T-helper 1 cell (primary cell): ENCODE measurements around the gene ZNF385A.
"Not testable (repeated sequence)": the region's sequence is repeated elsewhere in the genome, so short reads cannot be mapped to it uniquely, and the experiment has no call there.

ENCODE experiments used
- DNase-seq, 5 donors: peaks; one replicate each; pipeline ENCODE4 v3.0.0-alpha.2; 2012 to 2020

Gene ZNF385A

GRCh38 chr12:54355104-54355815 is 29.3 kb downstream of the ZNF385A start:
- no peak for DNase-seq

GRCh38 chr12:54354271-54354670 is 30.3 kb downstream of the ZNF385A start:
- not testable (repeated sequence) for DNase-seq

DNA sequence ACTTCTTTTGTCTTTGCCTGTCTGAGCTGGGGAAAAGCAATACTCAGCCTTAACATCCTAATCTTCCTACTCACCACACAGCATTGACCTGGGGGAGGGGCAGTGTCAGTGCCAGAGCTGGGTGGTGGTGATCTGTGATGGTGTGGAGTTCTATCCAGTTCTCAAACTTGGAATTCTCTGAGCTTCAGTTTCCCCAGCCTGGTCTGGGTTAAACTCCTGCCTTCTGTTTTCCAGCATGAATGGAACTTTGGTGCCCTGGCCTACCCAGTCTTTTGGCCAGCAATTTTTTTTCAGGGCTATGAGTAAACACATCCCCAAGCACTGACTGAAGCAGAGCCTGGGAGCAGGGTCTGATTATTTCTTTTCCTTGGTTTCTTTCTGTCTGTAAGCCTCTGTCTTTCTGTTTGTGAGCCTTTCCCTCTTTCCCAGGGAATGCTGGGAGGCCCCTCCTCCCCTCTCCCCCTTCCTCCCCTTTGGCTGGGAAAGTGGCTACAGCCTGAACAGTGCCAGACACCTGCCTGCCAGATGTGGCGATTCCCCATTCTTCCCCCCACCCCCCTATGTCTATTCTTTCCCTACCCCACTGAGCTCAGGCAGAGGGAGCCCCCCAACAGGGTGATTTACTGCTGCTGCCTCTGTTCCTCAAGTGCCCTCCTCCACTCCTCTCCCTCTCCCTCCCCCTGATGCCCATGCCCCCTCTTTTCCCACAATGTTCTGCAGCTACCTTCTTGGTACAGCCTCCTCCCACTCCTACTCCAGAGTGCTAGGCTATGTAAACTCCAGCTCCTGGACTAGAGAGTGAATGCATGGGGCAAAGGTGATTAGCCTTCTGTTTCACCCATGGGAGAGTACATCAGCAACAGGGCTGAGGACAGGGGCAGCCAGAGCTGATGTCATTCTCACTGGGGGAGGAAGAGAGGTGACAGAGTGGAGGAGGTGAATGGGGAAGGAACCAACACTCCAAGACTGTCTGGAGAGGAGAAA is 31.4 kb downstream of the ZNF385A start:
- no peak for DNase-seq

- no peak for DNase-seq
Observed at GRCh38 chr12:54352022-54352531, 32.5 kb downstream of the ZNF385A start.

DNA sequence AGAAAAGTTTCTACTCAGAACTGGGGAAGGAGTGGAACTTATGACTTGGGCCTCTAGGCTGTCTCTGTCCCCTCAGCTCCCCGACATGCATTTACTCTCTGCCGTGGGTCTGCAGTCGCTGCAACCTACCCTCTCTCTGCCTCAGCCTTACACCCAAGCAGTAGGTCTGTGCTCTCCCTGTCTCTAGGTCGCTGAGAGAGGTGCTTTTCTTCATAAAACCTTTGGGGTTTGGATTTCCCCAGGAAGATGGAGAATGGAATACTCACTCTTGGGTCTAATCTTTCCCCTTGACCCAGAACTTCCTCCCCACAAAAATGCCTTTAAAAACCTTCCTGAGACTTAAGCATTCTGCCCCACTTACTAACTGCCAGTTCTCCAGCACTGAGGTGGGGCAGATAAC is 33.2 kb downstream of the ZNF385A start:
- no peak for DNase-seq

GRCh38 chr12:54350743-54351142 is 33.8 kb downstream of the ZNF385A start:
- DNase-seq: no peak

DNA sequence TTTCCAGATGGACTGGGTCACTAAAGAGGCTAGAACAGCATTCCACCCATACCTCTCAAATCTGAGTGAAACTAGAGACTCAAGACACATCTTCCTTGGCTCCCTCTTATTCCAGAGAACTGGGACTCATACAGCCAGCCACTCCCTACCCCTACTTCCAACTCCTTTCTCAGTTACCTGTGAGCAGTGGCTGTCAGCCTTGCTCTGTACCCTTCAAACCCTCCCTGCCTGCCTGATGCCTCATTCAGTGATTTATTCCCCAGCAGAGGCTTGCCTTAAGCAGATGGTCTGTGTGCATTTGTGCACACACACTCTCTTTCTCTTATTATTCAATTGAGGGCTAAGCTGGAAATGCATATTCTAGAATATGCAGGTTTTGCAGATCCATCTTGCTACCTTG is 34.9 kb downstream of the ZNF385A start:
- DNase-seq: no peak

DNA sequence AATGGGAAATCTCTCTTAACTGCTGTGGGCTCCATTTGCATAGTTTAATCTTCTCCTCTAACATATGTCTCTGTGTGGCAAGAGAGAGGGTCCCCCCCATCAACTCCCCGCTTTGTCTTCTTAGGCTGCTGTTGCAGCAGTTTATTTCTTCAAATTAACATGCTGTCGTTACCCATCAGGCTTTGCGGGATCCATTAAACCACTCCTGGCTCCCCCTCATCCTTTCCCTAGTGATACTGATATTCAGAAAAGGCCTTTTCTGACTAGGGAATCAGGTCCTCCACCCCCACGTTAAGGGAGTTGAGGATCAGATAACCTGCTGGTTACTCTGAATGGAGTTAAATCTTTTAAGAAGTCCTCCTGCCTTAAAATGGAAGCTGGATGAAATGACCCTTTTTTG is 35.5 kb downstream of the ZNF385A start:
- DNase-seq: no peak

- DNase-seq: no peak
Observed at GRCh38 chr12:54341378-54342300, 42.9 kb downstream of the ZNF385A start.

GRCh38 chr12:54340846-54341245 is 43.7 kb downstream of the ZNF385A start:
- DNase-seq: no peak

DNA sequence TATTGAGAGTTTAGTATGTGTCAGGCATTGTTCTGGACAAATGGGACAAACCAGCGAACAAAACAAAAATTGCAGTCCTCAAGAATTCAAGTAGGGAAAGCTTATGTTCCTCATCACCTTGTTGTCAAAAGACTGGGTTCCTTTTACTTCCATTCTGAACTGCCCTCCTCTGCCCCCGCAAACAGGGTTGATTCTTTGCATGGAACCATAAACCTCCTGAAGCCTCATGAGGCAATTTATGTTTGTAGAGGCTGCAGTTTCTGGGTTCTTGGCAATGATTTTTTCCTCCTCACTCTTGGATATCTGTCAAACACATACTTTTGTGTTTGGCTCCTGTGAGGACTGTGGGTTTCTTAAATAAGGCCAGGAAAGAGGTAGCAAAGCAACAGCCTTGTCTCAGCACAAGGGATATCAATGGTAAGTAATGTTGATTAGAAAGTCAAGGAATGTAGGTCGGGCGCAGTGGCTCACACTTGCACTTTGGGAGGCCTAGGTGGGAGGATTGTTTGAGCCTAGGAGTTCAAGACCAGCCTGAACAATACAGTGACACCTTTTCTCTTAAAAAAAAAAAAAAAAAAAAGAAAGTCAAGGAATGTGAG is 45.7 kb downstream of the ZNF385A start:
- DNase-seq: no peak

DNA sequence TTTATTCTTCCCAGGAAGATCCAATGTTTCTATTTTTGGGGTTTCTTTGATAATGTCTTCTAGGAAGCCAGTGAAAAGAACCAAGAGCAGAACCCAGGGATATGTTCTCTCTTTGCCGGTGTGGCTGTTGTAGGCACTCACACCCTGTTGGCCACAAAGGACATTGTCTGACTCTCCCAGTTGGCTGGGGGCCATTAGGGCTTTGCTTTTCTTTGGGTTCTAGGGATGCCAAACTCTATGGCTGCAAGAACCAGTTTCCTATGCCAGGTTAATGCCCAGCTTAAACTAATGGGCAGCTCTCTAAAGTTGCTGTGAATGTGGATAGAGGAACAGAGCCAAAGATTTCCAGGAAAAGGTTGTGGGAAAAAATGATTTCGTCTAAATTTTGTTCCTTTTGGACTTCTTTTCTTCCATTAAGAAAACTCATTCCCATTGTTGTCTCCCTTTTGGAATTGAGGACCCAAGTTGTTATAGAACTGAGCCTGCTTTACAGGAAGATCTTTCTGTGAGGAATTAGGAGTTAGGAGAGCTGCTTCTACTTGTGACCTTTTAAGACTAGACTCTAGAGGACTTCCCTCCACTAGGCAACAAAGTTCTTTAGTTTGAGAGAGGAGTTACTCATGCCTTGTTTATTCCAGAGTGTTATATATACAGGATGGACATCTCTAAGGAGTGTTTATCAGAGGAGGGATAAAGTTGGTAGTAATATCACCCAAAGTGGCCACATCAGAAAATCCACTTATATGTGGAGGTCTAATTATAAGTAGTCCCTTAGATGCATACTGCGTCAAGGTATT is 46.5 kb downstream of the ZNF385A start:
- no peak for DNase-seq

DNA sequence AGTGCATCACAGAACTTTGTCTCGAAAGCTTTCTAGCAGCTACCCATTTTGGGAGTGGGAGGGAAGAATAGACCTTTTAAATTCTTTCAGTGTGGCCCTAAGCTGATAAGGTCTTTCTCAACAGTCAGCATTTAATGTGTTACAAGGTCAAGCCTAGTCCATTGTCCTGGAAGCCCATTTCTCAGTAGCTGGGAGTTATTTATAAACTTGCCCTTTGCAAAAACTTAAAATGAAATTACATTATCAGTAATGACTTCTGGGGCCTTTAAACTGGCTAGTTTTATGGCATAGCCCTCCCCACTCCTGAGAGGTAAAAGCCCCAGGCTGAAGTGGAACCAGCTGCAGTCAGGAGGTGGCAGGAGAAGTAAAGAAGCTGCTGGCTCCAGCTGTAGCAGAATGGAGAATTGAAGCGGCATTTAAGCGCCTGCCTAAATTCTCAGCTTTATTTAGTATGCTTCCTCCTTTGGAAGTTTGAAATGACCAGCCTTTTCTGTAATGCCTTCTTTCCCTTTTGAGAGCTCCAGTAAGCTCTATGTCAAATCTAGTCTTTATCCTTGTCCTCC is 47.2 kb downstream of the ZNF385A start:
- DNase-seq: no peak

- no peak for DNase-seq
Observed at GRCh38 chr12:54333420-54334034, 51.0 kb downstream of the ZNF385A start.

DNA sequence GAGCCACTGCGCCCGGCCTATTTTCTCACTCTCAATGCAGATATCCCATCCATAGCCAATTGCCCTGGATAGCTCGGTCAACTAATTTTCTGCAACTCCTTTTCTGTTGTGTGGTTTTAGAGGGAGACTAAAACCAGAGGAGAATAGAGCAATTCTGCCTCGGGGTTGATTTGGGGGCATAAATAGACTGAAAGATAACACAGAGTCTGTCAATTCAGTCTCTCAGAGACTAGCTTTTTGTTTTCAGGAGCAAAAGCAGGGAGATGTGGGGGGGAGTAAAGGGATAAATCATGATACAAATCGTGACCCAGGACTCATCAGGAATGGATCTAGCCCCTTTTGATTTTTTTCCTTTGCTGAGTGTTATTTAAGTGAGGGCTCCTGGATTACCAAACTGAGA is 53.1 kb downstream of the ZNF385A start:
- DNase-seq: no peak

DNA sequence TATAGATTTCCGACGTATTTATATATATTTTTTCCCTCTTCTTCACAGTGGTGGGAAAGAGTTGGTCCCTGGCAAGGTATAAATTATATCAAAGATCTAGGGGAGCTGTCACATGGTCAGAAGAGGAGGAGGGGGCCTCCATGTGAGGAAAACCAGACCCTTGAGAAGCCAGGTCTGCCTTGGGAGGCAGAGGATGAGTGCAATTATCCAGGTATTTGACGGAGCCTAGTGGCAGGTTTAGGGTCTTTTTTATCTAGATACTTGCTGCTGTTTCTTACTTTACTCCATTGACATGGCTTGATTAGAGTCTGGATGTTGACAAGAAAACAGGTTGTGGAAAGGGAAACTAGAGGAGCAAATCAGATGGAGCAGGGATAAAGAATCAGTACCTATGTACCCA is 54.1 kb downstream of the ZNF385A start:
- DNase-seq: no peak

- DNase-seq: no peak
Observed at GRCh38 chr12:54329759-54330158, 54.8 kb downstream of the ZNF385A start.

- DNase-seq: no peak
Observed at GRCh38 chr12:54328595-54329337, 55.8 kb downstream of the ZNF385A start.

DNA sequence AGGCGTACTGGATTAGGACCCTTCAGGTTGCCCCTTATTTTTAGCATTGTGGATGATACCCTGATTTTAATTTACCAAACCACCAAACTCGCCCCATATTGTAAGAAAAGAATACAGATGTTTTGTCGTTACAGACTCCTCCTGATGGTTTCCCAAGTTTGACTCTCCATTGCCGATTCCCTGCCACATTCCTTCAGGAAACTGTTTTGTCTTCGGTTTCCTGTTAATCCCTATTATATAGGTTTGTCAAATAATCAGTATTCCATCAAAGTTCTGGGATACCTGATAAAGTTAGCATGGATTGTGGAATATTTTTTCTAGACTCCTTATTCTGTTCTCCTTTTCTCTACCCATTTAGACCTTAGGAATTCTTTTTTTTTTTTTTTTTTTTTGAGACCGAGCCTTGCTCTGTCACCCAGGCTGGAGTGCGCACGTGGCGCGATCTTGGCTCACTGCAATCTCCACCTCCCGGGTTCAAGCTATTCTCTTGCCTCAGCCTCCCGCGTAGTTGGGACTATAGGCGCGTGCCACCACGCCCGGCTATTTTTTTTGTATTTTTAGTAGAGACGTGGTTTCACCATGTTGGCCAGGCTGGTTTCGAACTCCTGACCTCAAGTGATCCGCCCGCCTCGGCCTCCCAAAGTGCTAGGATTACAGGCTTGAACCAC is 59.0 kb downstream of the ZNF385A start:
- DNase-seq: not testable (repeated sequence)
